ENCODE data around the gene CEP131.

DNA sequence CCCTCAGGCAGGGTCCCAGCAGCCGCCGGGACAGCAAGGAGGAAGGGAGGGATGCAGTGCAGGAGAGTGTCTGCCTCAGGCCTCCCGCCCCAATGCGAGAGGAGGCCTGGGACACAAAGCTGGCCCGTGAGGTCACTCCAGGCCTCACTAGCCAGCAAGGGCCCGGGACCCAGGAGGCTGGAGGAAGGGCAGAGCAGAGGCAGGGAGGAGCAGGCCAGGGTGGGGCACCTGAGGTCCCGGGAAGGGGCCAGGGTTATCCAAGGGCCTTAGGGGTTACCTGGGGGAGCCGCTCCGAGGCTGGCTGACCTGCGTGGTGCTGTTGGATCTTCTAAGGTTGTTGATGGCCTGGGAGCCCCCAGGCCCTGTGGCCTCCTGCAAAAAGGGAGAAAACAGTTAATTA, 14.1 kb downstream of the CEP131 start:
- TF ChIP-seq CTCF (conservative IDR thresholded peaks at IDR 0.05 in 1 of 2, IDR thresholded peaks at IDR 0.05 in 1 of 2; ENCODE audit: extremely low read depth in 1 of 2, insufficient read depth in 1 of 2, low read depth in 1 of 2, low read length in 2 of 2) (no peak), EZH2 (IDR thresholded peaks at IDR 0.05; ENCODE audit: borderline replicate concordance, low read length) (no peak)

All from mammary epithelial cell (primary cell).